A673 (cell line): ENCODE measurements around the gene IGF2BP1.

Experiments used
- CTCF ChIP-seq: fragments of 300-800, 200-600 bp; sonication (generic); conservative IDR thresholded peaks from 2 replicates; pipeline ENCODE4 v1.5.1; 2017; ENCODE audit warnings: low read depth, mild to moderate bottlenecking, antibody characterized with exemption, low read length, moderate library complexity, mixed read lengths
- EZH2 ChIP-seq: fragments of 200-600 bp; sonication (generic); IDR thresholded peaks from 2 replicates; pipeline ENCODE4 v1.6.1; 2017; ENCODE audit warnings: borderline replicate concordance, low read depth, mild to moderate bottlenecking, mixed read lengths, antibody characterized with exemption, low read length; ENCODE audit not compliant: poor library complexity, severe bottlenecking

- TF ChIP-seq CTCF (no peak), EZH2 (no peak)
Observed at GRCh38 chr17:48992444-48992843, 4.7 kb upstream of the IGF2BP1 start.
